HCT116 (cell line): Measurements from ENCODE around the gene SLC35E2B. TPM values are rescaled to one million over a fixed set of nuclear protein-coding genes. Genes with fewer than 3 reads are reported as not detected.
A peak's percentile ranks its signal among the peaks of the same experiment; 100 is the strongest.

ENCODE experiments used
- ATAC-seq: fragments of 200-7000 bp; cut with Tn5 transposase; 2 replicates; pipeline ENCODE4 v1.9.1; 2020; ENCODE audit warnings: mild to moderate bottlenecking, moderate library complexity
- BruUV-seq: library from RNA; stranded (reverse); fragments of 400-500 nt; replicated peaks from 2 replicates; lab custom pipeline; 2021; lab: Mats Ljungman, UMichigan
- CTCF ChIA-PET: fragments of 300-600 bp; sonication (Branson Sonifier 250); formaldehyde crosslinking; loops from one replicate; lab custom pipeline; 2021; ENCODE audit warnings: antibody characterized with exemption; lab: Charles Lee
- POLR2A ChIA-PET: fragments of 300-600, 350-600 bp; sonication (Branson Sonifier 250); formaldehyde crosslinking; loops from one replicate; lab custom pipeline; 2021; ENCODE audit warnings: antibody characterized with exemption; lab: Charles Lee
- RAD21 ChIA-PET, 2 experiments: fragments of 300-600 bp; sonication (Branson Sonifier 250); formaldehyde crosslinking; loops; one replicate each; lab custom pipeline; 2023; ENCODE audit warnings: low total read pairs in 2 of 2; ENCODE audit not compliant: uncharacterized antibody in 2 of 2, unreplicated experiment in 2 of 2, low non-redundant PET in 1 of 2; lab: Charles Lee
- DNase-seq: peaks from one replicate; pipeline ENCODE4 v3.0.0-alpha.2; 2010; ENCODE audit warnings: low read depth, low spot score
- H2AFZ ChIP-seq: fragments of 200-600 bp; shearing (Covaris generic), sonication (generic); 2 replicates; pipeline ENCODE4 v1.6.1; 2017; ENCODE audit warnings: low read depth, mixed run types, mixed read lengths, antibody characterized with exemption, low read length; ENCODE audit not compliant: poor library complexity, severe bottlenecking
- H3K27ac ChIP-seq: 2 replicates; pipeline ENCODE4 v1.5.1; 2012; ENCODE audit warnings: low read depth, low read length
- H3K27me3 ChIP-seq: fragments of 200-600 bp; sonication (generic); 2 replicates; pipeline ENCODE4 v1.6.1; 2016; ENCODE audit warnings: mixed run types, low read length, mixed read lengths; ENCODE audit not compliant: insufficient read depth
- H3K36me3 ChIP-seq, 2 experiments: fragments of 200-500 bp in 1 of 2; fragments of 200-600 bp in 1 of 2; sonication (Bioruptor generic) in 1 of 2; sonication (generic) in 1 of 2; 2 replicates each; pipeline versions ENCODE4 v1.5.1 to v1.6.1; 2014 to 2016; ENCODE audit warnings: low read length in 2 of 2, inconsistent platforms in 1 of 2, mixed read lengths in 1 of 2, mixed run types in 1 of 2; ENCODE audit not compliant: insufficient read depth in 2 of 2, control insufficient read depth in 1 of 2
- H3K4me1 ChIP-seq, 2 experiments: fragments of 200-600 bp in 1 of 2; sonication (generic) in 1 of 2; 2 replicates each; pipeline versions ENCODE4 v1.5.1 to v1.6.1; 2012 to 2017; ENCODE audit warnings: low read length in 2 of 2, inconsistent platforms in 1 of 2, mild to moderate bottlenecking in 1 of 2, mixed read lengths in 1 of 2, mixed run types in 1 of 2, moderate library complexity in 1 of 2; ENCODE audit not compliant: insufficient read depth in 2 of 2, control insufficient read depth in 1 of 2
- H3K4me2 ChIP-seq: fragments of 200-600 bp; sonication (generic); 2 replicates; pipeline ENCODE4 v1.6.1; 2017; ENCODE audit warnings: mixed run types, low read length, mixed read lengths
- H3K4me3 ChIP-seq, 2 experiments: fragments of 200-600 bp in 1 of 2; sonication (generic) in 1 of 2; replicated peaks in 1 of 2; 2 replicates each; pipeline ENCODE4 v1.5.1; 2011 to 2016; ENCODE audit warnings: low read length in 2 of 2, control low read depth in 1 of 2, low read depth in 1 of 2, mild to moderate bottlenecking in 1 of 2, mixed read lengths in 1 of 2, mixed run types in 1 of 2
- H3K79me2 ChIP-seq: fragments of 200-600 bp; sonication (generic); 2 replicates; pipeline ENCODE4 v1.6.1; 2017; ENCODE audit warnings: mild to moderate bottlenecking, mixed run types, low read length, moderate library complexity, mixed read lengths; ENCODE audit not compliant: insufficient read depth
- H3K9ac ChIP-seq: fragments of 200-600 bp; sonication (generic); 2 replicates; pipeline ENCODE4 v1.6.1; 2016; ENCODE audit warnings: low read length, mixed read lengths
- H3K9me2 ChIP-seq: fragments of 200-600 bp; sonication (generic), shearing (Covaris generic); 2 replicates; pipeline ENCODE4 v1.6.1; 2017; ENCODE audit warnings: mixed run types, mild to moderate bottlenecking, moderate library complexity; ENCODE audit not compliant: insufficient read depth
- H3K9me3 ChIP-seq, 2 experiments: fragments of 200-500 bp in 1 of 2; fragments of 200-600 bp in 1 of 2; sonication (Bioruptor generic) in 1 of 2; sonication (generic) in 1 of 2; 2 replicates each; pipeline ENCODE4 v1.6.1; 2014 to 2017; ENCODE audit warnings: low read length in 2 of 2, mixed read lengths in 2 of 2, inconsistent platforms in 1 of 2, low read depth in 1 of 2, mild to moderate bottlenecking in 1 of 2, mixed run types in 1 of 2, moderate library complexity in 1 of 2; ENCODE audit not compliant: control insufficient read depth in 1 of 2, insufficient read depth in 1 of 2
- H4K20me1 ChIP-seq: fragments of 200-600 bp; sonication (generic), shearing (Covaris generic); 2 replicates; pipeline ENCODE4 v1.6.1; 2017; ENCODE audit warnings: mixed run types, mild to moderate bottlenecking, moderate library complexity; ENCODE audit not compliant: insufficient read depth
- ATF3 ChIP-seq: IDR thresholded peaks from 2 replicates; pipeline ENCODE4 v1.6.1; 2012
- CTCF ChIP-seq, 3 experiments: fragments of 200-600 bp in 1 of 3; sonication (generic) in 1 of 3; IDR thresholded peaks in 2 of 3; conservative IDR thresholded peaks in 1 of 3; 2 replicates each; pipeline ENCODE4 v1.5.1; 2012 to 2017; ENCODE audit warnings: low read depth in 2 of 3, low read length in 2 of 3, antibody characterized with exemption in 1 of 3, borderline replicate concordance in 1 of 3, control low read depth in 1 of 3, mild to moderate bottlenecking in 1 of 3, mixed read lengths in 1 of 3, mixed run types in 1 of 3, moderate library complexity in 1 of 3; ENCODE audit not compliant: insufficient read depth in 1 of 3
- ELF1 ChIP-seq: IDR thresholded peaks from 2 replicates; pipeline ENCODE4 v1.6.1; 2012; ENCODE audit warnings: low read depth, borderline replicate concordance
- EZH2 ChIP-seq: fragments of 200-600 bp; sonication (generic); IDR thresholded peaks from 2 replicates; pipeline ENCODE4 v1.6.1; 2017; ENCODE audit warnings: antibody characterized with exemption, mixed run types
- JUND ChIP-seq: IDR thresholded peaks from 2 replicates; pipeline ENCODE4 v1.6.1; 2012
- POLR2AphosphoS5 ChIP-seq: IDR thresholded peaks from 2 replicates; pipeline ENCODE4 v1.6.1; 2011; ENCODE audit warnings: mild to moderate bottlenecking, low read depth, low read length, moderate library complexity
- REST ChIP-seq: IDR thresholded peaks from 2 replicates; pipeline ENCODE4 v1.6.1; 2012; ENCODE audit warnings: low read depth
- SIN3A ChIP-seq: IDR thresholded peaks from 2 replicates; pipeline ENCODE4 v1.6.1; 2012; ENCODE audit warnings: low read depth
- SP1 ChIP-seq: IDR thresholded peaks from 2 replicates; pipeline ENCODE4 v1.6.1; 2012; ENCODE audit warnings: low read depth
- TCF7L2 ChIP-seq: IDR thresholded peaks from 2 replicates; pipeline ENCODE4 v1.7.0; 2011; ENCODE audit warnings: borderline replicate concordance, inconsistent platforms; ENCODE audit not compliant: insufficient read depth, insufficient read length; ENCODE audit errors: extremely low read depth
- YY1 ChIP-seq: IDR thresholded peaks from 2 replicates; pipeline ENCODE4 v1.6.1; 2011; ENCODE audit warnings: low read length, low read depth, moderate library complexity, mild to moderate bottlenecking; ENCODE audit not compliant: insufficient replicate concordance; ENCODE audit errors: extremely low read depth
- ZBTB33 ChIP-seq: IDR thresholded peaks from 2 replicates; pipeline ENCODE4 v1.6.1; 2011; ENCODE audit warnings: mild to moderate bottlenecking, low read length, moderate library complexity; ENCODE audit not compliant: insufficient replicate concordance; ENCODE audit errors: extremely low read depth
- ZNF274 ChIP-seq: fragments of 200-500 bp; sonication (Bioruptor generic); IDR thresholded peaks from 2 replicates; pipeline ENCODE4 v1.6.1; 2014; ENCODE audit warnings: mild to moderate bottlenecking, low read depth, low read length, inconsistent platforms
- intact Hi-C: fragments of 100-400 bp; cut with micrococcal nuclease; formaldehyde crosslinking; loops from 2 replicates; pipeline ENCODE4 v1.10.0; 2022
- total RNA-seq: library from RNA; stranded (reverse); gene quantifications from one replicate; pipeline ENCODE4 v1.2.1, GENCODE V29; 2021; ENCODE audit not compliant: unreplicated experiment

Gene SLC35E2B
- total RNA-seq, 1 experiment from 2014 or later, result 30.3 TPM

GRCh38 chr1:1630191-1630964 lies 62.2 kb downstream of the SLC35E2B start (continued):
- TF ChIP-seq CTCF (IDR thresholded peaks at IDR 0.05 in 2 of 3, conservative IDR thresholded peaks at IDR 0.05 in 1 of 3; ENCODE audit: borderline replicate concordance in 1 of 3, insufficient read depth in 1 of 3, low read depth in 2 of 3, low read length in 2 of 3), result no peak
- no peak for TF ChIP-seq JUND
- no peak for TF ChIP-seq TCF7L2
- TF ChIP-seq ZNF274, result no peak
- no peak for TF ChIP-seq YY1
- TF ChIP-seq ATF3, result no peak

GRCh38 chr1:1629430-1630190 lies 63.0 kb downstream of the SLC35E2B start:
- Histone ChIP-seq H3K9me2 (no peaks in the 10 kb centered on the region), H3K4me3 (peak overlapping the region; percentile 69 to 88), H3K4me1 (peaks cover 4 to 38% of the 10 kb centered on the region in 2 experiments), H3K27me3 (no peaks in the 10 kb centered on the region), H3K4me2 (peak overlapping the region; percentile 84), H3K36me3 (no peaks in the 10 kb centered on the region), H3K79me2 (peaks cover 13% of the 10 kb centered on the region; the same call in 1 of the 2 replicates), H3K9ac (peak overlapping the region; percentile 86), H3K9me3 (no peaks in the 10 kb centered on the region), H2AFZ (no peak overlapping the region), H4K20me1 (no peaks in the 10 kb centered on the region), H3K27ac (peak overlapping the region; percentile 99)
- CTCF ChIA-PET, result interaction anchor here (0.6 to 1.6 kb wide), 4 partner anchors 10 to 302 kb away, joined by 3 to 6 read pairs (median 4); partner anchors contain the start of gene MIB2
- POLR2A ChIA-PET, result interaction anchor here (1.2 to 2.4 kb wide), 2 partner anchors 11 to 15 kb away, joined by 6 to 15 read pairs; partner anchors contain the start of gene MIB2
- DNase-seq (no peak), ATAC-seq (no peak)
- intact Hi-C loops, result no loop called here
- BruUV-seq, result no TSS peak
- RAD21 ChIA-PET, result interaction anchor here in 1 of 2 experiments (0.6 kb wide), 1 partner anchor 14 kb away, joined by 4 read pairs; the partner anchor contains the start of gene MIB2
- no peak for TF ChIP-seq EZH2
- TF ChIP-seq SP1, result no peak
- no peak for TF ChIP-seq POLR2AphosphoS5
- no peak for TF ChIP-seq TCF7L2
- TF ChIP-seq REST, result no peak
- TF ChIP-seq ZBTB33, result no peak
- no peak for TF ChIP-seq ELF1
- no peak for TF ChIP-seq SIN3A
